IPS DF 19.7 (cell line): Measurements from ENCODE around the gene TMEM72.

Source experiments
- DNase-seq: peaks from one replicate; pipeline ENCODE4 v3.0.0-alpha.2; 2013; ENCODE audit warnings: low read depth, low spot score

Gene TMEM72

GRCh38 chr10:44920252-44920651 lies 9.1 kb downstream of the TMEM72 start:
- no peak for DNase-seq

GRCh38 chr10:44921061-44921460 lies 9.9 kb downstream of the TMEM72 start:
- DNase-seq: no peak

- DNase-seq: no peak
Observed at GRCh38 chr10:44921506-44921905, 10.4 kb downstream of the TMEM72 start.

GRCh38 chr10:44922021-44922420 lies 10.9 kb downstream of the TMEM72 start:
- no peak for DNase-seq

- DNase-seq: no peak
Observed at GRCh38 chr10:44922796-44923545, 11.8 kb downstream of the TMEM72 start.

GRCh38 chr10:44923611-44924010 lies 12.5 kb downstream of the TMEM72 start:
- DNase-seq: no peak

- no peak for DNase-seq
Observed at GRCh38 chr10:44924261-44925040, 13.3 kb downstream of the TMEM72 start.

- peak; percentile 68 for DNase-seq
Observed at GRCh38 chr10:44925224-44925623, 14.1 kb downstream of the TMEM72 start.

GRCh38 chr10:44925811-44926750 lies 14.9 kb downstream of the TMEM72 start:
- DNase-seq: no peak

- DNase-seq: no peak
Observed at GRCh38 chr10:44926751-44927351, 15.7 kb downstream of the TMEM72 start.

- no peak for DNase-seq
Observed at GRCh38 chr10:44927352-44927751, 16.2 kb downstream of the TMEM72 start.

- DNase-seq: no peak
Observed at GRCh38 chr10:44928462-44928861, 17.3 kb downstream of the TMEM72 start.

GRCh38 chr10:44929356-44930255 lies 18.5 kb downstream of the TMEM72 start:
- no peak for DNase-seq

- DNase-seq: no peak
Observed at GRCh38 chr10:44930904-44931620, 19.9 kb downstream of the TMEM72 start.

- DNase-seq: no peak
Observed at GRCh38 chr10:44931621-44932516, 20.7 kb downstream of the TMEM72 start.

GRCh38 chr10:44932517-44933450 lies 21.6 kb downstream of the TMEM72 start:
- peak; percentile 45 for DNase-seq

GRCh38 chr10:44933451-44934321 lies 22.5 kb downstream of the TMEM72 start:
- no peak for DNase-seq
